GM10847 (cell line): ENCODE measurements around the gene HSD17B1.
A peak's percentile ranks its signal among the peaks of the same experiment; 100 is the strongest.

Source experiments
- POLR2A ChIP-seq: IDR thresholded peaks from 2 replicates; pipeline ENCODE4 v1.6.1; 2011; ENCODE audit not compliant: insufficient read length; ENCODE audit errors: extremely low read depth

Gene HSD17B1

GRCh38 chr17:42520540-42520951 lies 32.2 kb upstream of the HSD17B1 start:
- no peak for TF ChIP-seq POLR2A

GRCh38 chr17:42521036-42521435 lies 31.7 kb upstream of the HSD17B1 start:
- no peak for TF ChIP-seq POLR2A

GRCh38 chr17:42521666-42522262 lies 31.0 kb upstream of the HSD17B1 start:
- TF ChIP-seq POLR2A, result no peak

GRCh38 chr17:42522263-42522790 lies 30.4 kb upstream of the HSD17B1 start:
- TF ChIP-seq POLR2A, result no peak

GRCh38 chr17:42522798-42523278 lies 29.9 kb upstream of the HSD17B1 start:
- no peak for TF ChIP-seq POLR2A

- TF ChIP-seq POLR2A, result no peak
Measured at GRCh38 chr17:42525221-42525620, 27.5 kb upstream of the HSD17B1 start.

- no peak for TF ChIP-seq POLR2A
Measured at GRCh38 chr17:42526031-42526444, 26.7 kb upstream of the HSD17B1 start.

GRCh38 chr17:42527932-42528331 lies 24.8 kb upstream of the HSD17B1 start:
- no peak for TF ChIP-seq POLR2A

GRCh38 chr17:42529061-42529460 lies 23.7 kb upstream of the HSD17B1 start:
- no peak for TF ChIP-seq POLR2A

GRCh38 chr17:42530952-42531454 lies 21.7 kb upstream of the HSD17B1 start:
- TF ChIP-seq POLR2A, result no peak

GRCh38 chr17:42531455-42532354 lies 21.0 kb upstream of the HSD17B1 start:
- no peak for TF ChIP-seq POLR2A

GRCh38 chr17:42535155-42536047 lies 17.3 kb upstream of the HSD17B1 start:
- no peak for TF ChIP-seq POLR2A

GRCh38 chr17:42536048-42536371 lies 16.7 kb upstream of the HSD17B1 start, which contains the start of gene NAGLU:
Gene NAGLU (plus strand): TSS chr17:42536241. CDS start chr17:42536273, 32 bp downstream.
- peak; percentile 66 for TF ChIP-seq POLR2A

- peak; percentile 16 for TF ChIP-seq POLR2A
Measured at GRCh38 chr17:42536372-42537155, 16.2 kb upstream of the HSD17B1 start.
